T-cell (primary cell): Measurements from ENCODE around the gene IL17B. TPM values are rescaled to one million over a fixed set of nuclear protein-coding genes. Genes with fewer than 3 reads are reported as not detected.

Experiments
- ATAC-seq, 4 experiments: fragments of 200-7000 bp in 3 of 4; fragments of 150-1000 bp in 1 of 4; cut with Tn5 transposase; replicated peaks in 1 of 4; 1 replicate in 3 of 4; 2 replicates in 1 of 4; pipeline ENCODE4 v1.10.0; 2021; ENCODE audit warnings: moderate library complexity in 3 of 4, mild to moderate bottlenecking in 2 of 4, moderate number of reproducible peaks in 1 of 4
- CTCF ChIA-PET, 2 donors: fragments of 300-600 bp; sonication (Branson Sonifier 250); formaldehyde crosslinking; loops; one replicate each; lab custom pipeline; 2022; ENCODE audit warnings: antibody characterized with exemption in 2 of 2; lab: Charles Lee
- POLR2A ChIA-PET, 2 donors: fragments of 300-600 bp; sonication (Branson Sonifier 250); formaldehyde crosslinking; loops; one replicate each; lab custom pipeline; 2022; ENCODE audit warnings: antibody characterized with exemption in 2 of 2; lab: Charles Lee
- DNase-seq, 35 experiments: peaks; one replicate each; pipeline versions ENCODE4 v3.0.0 to v3.0.0-alpha.2; 2013 to 2023
- H3K27ac ChIP-seq: one replicate; pipeline ENCODE4 v1.5.1; 2013; ENCODE audit warnings: low read length
- H3K27me3 ChIP-seq, 2 experiments: replicated peaks in 1 of 2; 1 replicate in 1 of 2; 2 replicates in 1 of 2; pipeline versions ENCODE4 v1.6.1 to v1.7.0; 2013; ENCODE audit warnings: low read length in 1 of 2, mixed read lengths in 1 of 2; ENCODE audit not compliant: control insufficient read depth in 2 of 2, insufficient read depth in 2 of 2; ENCODE audit errors: extremely low read depth in 1 of 2
- H3K36me3 ChIP-seq, 2 donors: 1 replicate in 1 of 2; 2 replicates in 1 of 2; pipeline versions ENCODE4 v1.6.1 to v1.7.0; 2013; ENCODE audit warnings: low read length in 1 of 2; ENCODE audit not compliant: control insufficient read depth in 2 of 2, insufficient read depth in 1 of 2; ENCODE audit errors: extremely low read depth in 1 of 2
- H3K4me1 ChIP-seq, 2 experiments: 1 replicate in 1 of 2; 2 replicates in 1 of 2; pipeline versions ENCODE4 v1.6.1 to v1.7.0; 2013; ENCODE audit warnings: low read length in 2 of 2, mixed read lengths in 1 of 2; ENCODE audit not compliant: insufficient read depth in 2 of 2, control insufficient read depth in 1 of 2; ENCODE audit errors: extremely low read depth in 1 of 2
- H3K4me3 ChIP-seq, 2 donors: 1 replicate in 1 of 2; 2 replicates in 1 of 2; pipeline versions ENCODE4 v1.5.1 to v1.7.0; 2013; ENCODE audit warnings: mild to moderate bottlenecking in 2 of 2, low read length in 1 of 2, moderate library complexity in 1 of 2; ENCODE audit not compliant: control insufficient read depth in 1 of 2; ENCODE audit errors: extremely low read depth in 1 of 2
- H3K9me3 ChIP-seq: 2 replicates; pipeline ENCODE4 v1.7.0; 2013
- H3K27ac Mint-ChIP-seq, 2 donors: one replicate each; pipeline ENCODE4 v1.8.0; 2020 to 2021; ENCODE audit warnings: mild to moderate bottlenecking in 2 of 2, mixed read lengths in 2 of 2
- H3K27me3 Mint-ChIP-seq, 2 donors: one replicate each; pipeline ENCODE4 v1.8.0; 2021 to 2022; ENCODE audit warnings: mixed read lengths in 2 of 2
- H3K36me3 Mint-ChIP-seq: one replicate; pipeline ENCODE4 v1.8.0; 2021; ENCODE audit warnings: mixed read lengths
- H3K4me1 Mint-ChIP-seq, 3 donors: one replicate each; pipeline ENCODE4 v1.8.0; 2020 to 2022; ENCODE audit warnings: mixed read lengths in 3 of 3, mild to moderate bottlenecking in 1 of 3
- H3K4me3 Mint-ChIP-seq, 3 donors: one replicate each; pipeline ENCODE4 v1.8.0; 2020 to 2022; ENCODE audit warnings: mild to moderate bottlenecking in 3 of 3, mixed read lengths in 3 of 3, moderate library complexity in 3 of 3
- H3K9me3 Mint-ChIP-seq, 3 donors: one replicate each; pipeline ENCODE4 v1.8.0; 2020 to 2022; ENCODE audit warnings: mixed read lengths in 3 of 3
- WGBS: methylation state at CpG from one replicate; pipeline ENCODE4 v1.1.5; 2013; ENCODE audit warnings: missing lambda C conversion rate; ENCODE audit not compliant: insufficient coverage; 5-methylcytosine and 5-hydroxymethylcytosine counted together
- total RNA-seq, 35 experiments: library from RNA in 6 of 35; stranded (reverse) in 6 of 35; fragments of 120-200 nt in 1 of 35; gene quantifications; one replicate each; pipeline versions ENCODE4 v1.2.1 to v1.2.4 and lab custom pipeline; 2013 to 2026

The IL17B gene
- total RNA-seq, 5 donors from 2014 or later (not counting 1 experiment from before 2014, with no cell fraction given), result not detected

GRCh38 chr5:149376711-149377447, 2.2 kb downstream of the IL17B start:
- no peak overlapping the region for H3K27ac Mint-ChIP-seq
- ChIA-PET CTCF (interaction anchor here (1.0 to 1.3 kb wide), 2 partner anchors 9 kb away, joined by 3 to 4 read pairs; no protein-coding TSS in a partner anchor), POLR2A (no interaction called here)

GRCh38 chr5:149376104-149376503, 3.0 kb downstream of the IL17B start:
- peaks cover 0 to 9% of the 10 kb centered on the region in 2 experiments for H3K27me3 ChIP-seq
- POLR2A ChIA-PET, result no interaction called here
- H3K4me1 ChIP-seq, result peaks cover 0 to 7% of the 10 kb centered on the region in 2 experiments
- Mint-ChIP-seq H3K4me1 (peaks cover 4 to 6% (median 4%) of the 10 kb centered on the region in 3 donors), H3K9me3 (no peaks in the 10 kb centered on the region), H3K36me3 (peaks cover 4% of the 10 kb centered on the region), H3K27ac (no peak overlapping the region), H3K4me3 (no peak overlapping the region), H3K27me3 (no peaks in the 10 kb centered on the region)
- H3K4me3 ChIP-seq, result no peak overlapping the region
- ATAC-seq (no peak), DNase-seq (no peak)
- H3K9me3 ChIP-seq, result no peaks in the 10 kb centered on the region
- 90% methylated on average over 11 of the region's 12 CpGs for WGBS
- H3K36me3 ChIP-seq, result no peaks in the 10 kb centered on the region
- CTCF ChIA-PET, result interaction anchor here (1.0 to 1.3 kb wide), 3 partner anchors 8 to 61 kb away, joined by 3 to 4 read pairs (median 3); no protein-coding TSS in a partner anchor
- no peak overlapping the region for H3K27ac ChIP-seq

More at GRCh38 chr5:149376711-149377447, 2.2 kb downstream of the IL17B start:
- Histone ChIP-seq H3K4me1 (peaks cover 0 to 4% of the 10 kb centered on the region in 2 experiments), H3K27ac (no peak overlapping the region), H3K9me3 (no peaks in the 10 kb centered on the region), H3K36me3 (no peaks in the 10 kb centered on the region), H3K4me3 (no peak overlapping the region), H3K27me3 (peaks cover 0 to 17% of the 10 kb centered on the region in 2 experiments)
- no peak overlapping the region for H3K4me3 Mint-ChIP-seq
- H3K9me3 Mint-ChIP-seq, result no peaks in the 10 kb centered on the region
- peaks cover 0 to 2% of the 10 kb centered on the region in 2 donors for H3K27me3 Mint-ChIP-seq
- no peak for DNase-seq
- H3K36me3 Mint-ChIP-seq, result peaks cover 4% of the 10 kb centered on the region
- WGBS, result 83% methylated on average over 7 of the region's 7 CpGs
- ATAC-seq, result no peak
- peaks cover 0 to 6% (median under 1%) of the 10 kb centered on the region in 3 donors for H3K4me1 Mint-ChIP-seq

- H3K4me1 Mint-ChIP-seq, result peaks cover 4 to 6% (median 4%) of the 10 kb centered on the region in 3 donors
- H3K4me3 Mint-ChIP-seq, result no peak overlapping the region
- H3K27me3 Mint-ChIP-seq, result no peaks in the 10 kb centered on the region
- Histone ChIP-seq H3K27me3 (peaks cover 0 to 7% of the 10 kb centered on the region in 2 experiments), H3K9me3 (no peaks in the 10 kb centered on the region), H3K36me3 (no peaks in the 10 kb centered on the region), H3K4me1 (peaks cover 0 to 9% of the 10 kb centered on the region in 2 experiments), H3K4me3 (no peak overlapping the region), H3K27ac (no peak overlapping the region)
- H3K36me3 Mint-ChIP-seq, result peaks cover 4% of the 10 kb centered on the region
- DNase-seq (no peak), ATAC-seq (no peak)
- WGBS, result 90% methylated on average over 4 of the region's 6 CpGs
- no peaks in the 10 kb centered on the region for H3K9me3 Mint-ChIP-seq
- no peak overlapping the region for H3K27ac Mint-ChIP-seq
- ChIA-PET POLR2A (interaction anchor here in 1 of 2 donors (0.6 kb wide), 1 partner anchor 630 kb away, joined by 4 read pairs; no protein-coding TSS in a partner anchor), CTCF (interaction anchor here in 1 of 2 donors (0.5 to 1.2 kb wide), 4 partner anchors 10 to 408 kb away, joined by 3 read pairs; no protein-coding TSS in a partner anchor)
Observed at GRCh38 chr5:149375434-149375833, 3.7 kb downstream of the IL17B start.

- Histone ChIP-seq H3K36me3 (no peaks in the 10 kb centered on the region), H3K9me3 (no peaks in the 10 kb centered on the region), H3K27ac (no peak overlapping the region), H3K4me1 (peaks cover 0 to 9% of the 10 kb centered on the region in 2 experiments), H3K27me3 (peaks cover 0 to 4% of the 10 kb centered on the region in 2 experiments), H3K4me3 (no peak overlapping the region)
- Mint-ChIP-seq H3K9me3 (no peaks in the 10 kb centered on the region), H3K27me3 (no peaks in the 10 kb centered on the region), H3K36me3 (peaks cover 4% of the 10 kb centered on the region), H3K4me3 (no peak overlapping the region), H3K27ac (no peak overlapping the region), H3K4me1 (peaks cover 4 to 6% (median 4%) of the 10 kb centered on the region in 3 donors)
- ChIA-PET POLR2A (no interaction called here), CTCF (interaction anchor here in 1 of 2 donors (0.5 to 1.2 kb wide), 4 partner anchors 32 to 408 kb away, joined by 3 read pairs; no protein-coding TSS in a partner anchor)
- 100% methylated on average over 2 of the region's 3 CpGs for WGBS
- ATAC-seq (no peak), DNase-seq (no peak)
Observed at GRCh38 chr5:149374801-149375200, 4.3 kb downstream of the IL17B start.

- Histone ChIP-seq H3K4me3 (no peak overlapping the region), H3K36me3 (no peaks in the 10 kb centered on the region), H3K27ac (no peak overlapping the region), H3K27me3 (peaks cover 0 to 4% of the 10 kb centered on the region in 2 experiments), H3K9me3 (no peaks in the 10 kb centered on the region), H3K4me1 (peaks cover 0 to 9% of the 10 kb centered on the region in 2 experiments)
- WGBS, result 98% methylated on average over 17 of the region's 20 CpGs
- ChIA-PET CTCF (interaction anchor here in 1 of 2 donors (0.6 to 3.2 kb wide), 2 partner anchors 57 to 190 kb away, joined by 3 to 18 read pairs; no protein-coding TSS in a partner anchor), POLR2A (no interaction called here)
- DNase-seq, result no peak
- H3K36me3 Mint-ChIP-seq, result peaks cover 4% of the 10 kb centered on the region
- no peaks in the 10 kb centered on the region for H3K9me3 Mint-ChIP-seq
- no peak overlapping the region for H3K4me3 Mint-ChIP-seq
- H3K27ac Mint-ChIP-seq, result no peak overlapping the region
- H3K27me3 Mint-ChIP-seq, result no peaks in the 10 kb centered on the region
- no peak for ATAC-seq
- H3K4me1 Mint-ChIP-seq, result peaks cover 4 to 6% (median 4%) of the 10 kb centered on the region in 3 donors
Observed at GRCh38 chr5:149374303-149374702, 4.8 kb downstream of the IL17B start.

- ChIA-PET CTCF (interaction anchor here (0.9 to 3.2 kb wide), 7 partner anchors 51 to 192 kb away, joined by 3 to 18 read pairs (median 5); no protein-coding TSS in a partner anchor), POLR2A (no interaction called here)
- Histone ChIP-seq H3K27me3 (peaks cover 0 to 4% of the 10 kb centered on the region in 2 experiments), H3K9me3 (no peaks in the 10 kb centered on the region), H3K4me3 (no peak overlapping the region), H3K27ac (no peak overlapping the region), H3K36me3 (no peaks in the 10 kb centered on the region), H3K4me1 (peaks cover 0 to 10% of the 10 kb centered on the region in 2 experiments)
- ATAC-seq (no peak), DNase-seq (no peak)
- peaks cover 4% of the 10 kb centered on the region for H3K36me3 Mint-ChIP-seq
- no peak overlapping the region for H3K27ac Mint-ChIP-seq
- H3K27me3 Mint-ChIP-seq, result no peaks in the 10 kb centered on the region
- peaks cover 8 to 12% (median 12%) of the 10 kb centered on the region in 3 donors for H3K4me1 Mint-ChIP-seq
- WGBS, result no CpG with 5 or more reads among the region's 3 CpGs
- no peak overlapping the region for H3K4me3 Mint-ChIP-seq
- no peaks in the 10 kb centered on the region for H3K9me3 Mint-ChIP-seq
Observed at GRCh38 chr5:149372932-149373331, 6.2 kb downstream of the IL17B start.
